ENCODE measurements around the gene RABGAP1. TPM values are rescaled to one million over a fixed set of nuclear protein-coding genes. Genes with fewer than 3 reads are reported as not detected.

RABGAP1 gene
- total RNA-seq, 4 donors from 2014 or later, result 38.3 to 78.3 (median 48.5) TPM

DNA sequence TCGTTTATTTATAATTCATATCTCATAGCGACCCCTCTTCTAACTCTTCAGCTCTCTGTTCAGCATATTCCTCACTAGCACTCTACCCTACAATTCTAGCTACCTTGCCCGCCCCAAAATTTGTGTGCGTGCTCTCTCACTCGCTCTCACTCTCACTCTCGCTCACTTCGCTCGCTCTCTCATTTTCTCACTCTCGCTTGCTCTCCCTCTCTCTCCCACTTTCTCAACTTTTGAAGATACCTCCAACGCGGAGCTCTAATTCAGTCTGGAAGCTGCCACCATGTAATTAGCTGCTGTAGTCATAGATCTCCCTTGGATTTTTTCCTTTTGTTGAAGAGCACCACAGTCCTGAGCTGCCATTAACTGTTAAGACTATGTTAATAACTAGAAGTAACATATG lies 123.1 kb downstream of the RABGAP1 start:
- TF ChIP-seq, protein P1, sequence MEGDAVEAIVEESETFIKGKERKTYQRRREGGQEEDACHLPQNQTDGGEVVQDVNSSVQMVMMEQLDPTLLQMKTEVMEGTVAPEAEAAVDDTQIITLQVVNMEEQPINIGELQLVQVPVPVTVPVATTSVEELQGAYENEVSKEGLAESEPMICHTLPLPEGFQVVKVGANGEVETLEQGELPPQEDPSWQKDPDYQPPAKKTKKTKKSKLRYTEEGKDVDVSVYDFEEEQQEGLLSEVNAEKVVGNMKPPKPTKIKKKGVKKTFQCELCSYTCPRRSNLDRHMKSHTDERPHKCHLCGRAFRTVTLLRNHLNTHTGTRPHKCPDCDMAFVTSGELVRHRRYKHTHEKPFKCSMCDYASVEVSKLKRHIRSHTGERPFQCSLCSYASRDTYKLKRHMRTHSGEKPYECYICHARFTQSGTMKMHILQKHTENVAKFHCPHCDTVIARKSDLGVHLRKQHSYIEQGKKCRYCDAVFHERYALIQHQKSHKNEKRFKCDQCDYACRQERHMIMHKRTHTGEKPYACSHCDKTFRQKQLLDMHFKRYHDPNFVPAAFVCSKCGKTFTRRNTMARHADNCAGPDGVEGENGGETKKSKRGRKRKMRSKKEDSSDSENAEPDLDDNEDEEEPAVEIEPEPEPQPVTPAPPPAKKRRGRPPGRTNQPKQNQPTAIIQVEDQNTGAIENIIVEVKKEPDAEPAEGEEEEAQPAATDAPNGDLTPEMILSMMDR (IDR thresholded peaks at IDR 0.05), result no peak
- DNase-seq (ENCODE audit: low spot score) (no peak), ATAC-seq (ENCODE audit: low FRiP score) (no peak)

GRCh38 chr9:123064716-123065115 lies 123.9 kb downstream of the RABGAP1 start:
- ATAC-seq (ENCODE audit: low FRiP score) (no peak), DNase-seq (ENCODE audit: low spot score) (no peak)
- TF ChIP-seq, protein P1 (IDR thresholded peaks at IDR 0.05), result no peak

DNA sequence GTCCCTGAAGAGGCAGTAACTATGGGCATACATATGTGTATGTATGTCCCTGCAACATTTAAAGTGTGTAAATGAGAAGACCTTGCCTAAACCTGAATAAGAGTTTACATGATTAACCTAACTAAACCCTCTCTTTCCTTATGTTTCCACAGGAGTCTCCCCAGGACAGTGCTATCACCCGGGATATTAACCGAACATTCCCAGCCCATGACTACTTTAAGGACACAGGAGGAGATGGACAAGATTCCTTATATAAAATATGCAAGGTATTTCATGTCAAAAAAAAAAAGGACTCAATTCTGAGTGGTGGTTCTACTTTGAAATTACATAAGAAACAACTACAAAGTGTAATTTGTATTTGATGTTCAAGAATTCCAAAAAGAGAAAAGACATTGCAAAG lies 124.4 kb downstream of the RABGAP1 start:
- ATAC-seq (ENCODE audit: low FRiP score) (no peak), DNase-seq (ENCODE audit: low spot score) (no peak)
- TF ChIP-seq, protein P1 (IDR thresholded peaks at IDR 0.05), result no peak

DNA sequence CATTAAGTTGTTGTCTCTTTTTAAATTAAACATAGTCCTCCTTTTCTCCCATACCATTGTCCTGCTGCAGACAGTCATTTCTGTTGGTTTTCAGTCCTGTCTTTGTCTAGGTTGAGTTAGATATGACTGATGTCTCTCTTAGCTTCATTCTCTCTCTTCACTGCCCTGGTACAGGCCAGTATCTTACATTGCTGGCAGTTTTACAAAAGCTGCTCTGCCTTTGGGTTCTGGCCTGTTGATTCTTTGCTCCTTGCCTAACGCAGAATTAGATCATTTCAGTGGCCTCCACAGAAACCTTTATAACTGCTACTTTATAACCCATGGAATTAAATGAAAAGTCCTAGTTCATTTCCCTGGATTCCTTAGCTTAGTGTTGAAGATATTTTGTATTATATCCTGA lies 126.3 kb downstream of the RABGAP1 start:
- DNase-seq (ENCODE audit: low spot score) (no peak), ATAC-seq (ENCODE audit: low FRiP score) (no peak)
- TF ChIP-seq, protein P1 (IDR thresholded peaks at IDR 0.05), result no peak

DNA sequence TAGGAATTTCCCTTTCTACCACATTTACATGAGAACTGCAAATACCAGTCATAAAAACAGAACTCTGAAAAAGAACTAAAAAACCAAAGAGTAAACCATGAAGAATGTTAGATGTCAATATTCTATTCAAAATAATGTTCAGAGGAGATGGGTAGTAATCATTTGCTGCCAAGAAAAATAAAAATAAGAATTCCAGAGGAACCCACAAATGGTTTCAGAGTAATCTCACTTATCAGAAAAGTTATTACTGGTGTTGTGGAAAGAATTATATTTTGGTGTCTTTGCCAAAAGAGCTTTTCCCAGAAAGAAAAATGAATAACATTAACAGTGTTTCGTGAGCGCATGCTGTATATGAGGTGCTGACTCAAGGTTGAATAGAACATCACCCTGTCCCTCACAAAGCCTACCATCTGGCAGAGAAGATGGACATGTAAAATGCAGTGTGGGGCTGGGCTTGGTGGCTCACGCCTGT lies 128.2 kb downstream of the RABGAP1 start:
- TF ChIP-seq, protein P1 (IDR thresholded peaks at IDR 0.05), result no peak
- DNase-seq (ENCODE audit: low spot score), result no peak
- ATAC-seq (ENCODE audit: low FRiP score), result peak; percentile 82

DNA sequence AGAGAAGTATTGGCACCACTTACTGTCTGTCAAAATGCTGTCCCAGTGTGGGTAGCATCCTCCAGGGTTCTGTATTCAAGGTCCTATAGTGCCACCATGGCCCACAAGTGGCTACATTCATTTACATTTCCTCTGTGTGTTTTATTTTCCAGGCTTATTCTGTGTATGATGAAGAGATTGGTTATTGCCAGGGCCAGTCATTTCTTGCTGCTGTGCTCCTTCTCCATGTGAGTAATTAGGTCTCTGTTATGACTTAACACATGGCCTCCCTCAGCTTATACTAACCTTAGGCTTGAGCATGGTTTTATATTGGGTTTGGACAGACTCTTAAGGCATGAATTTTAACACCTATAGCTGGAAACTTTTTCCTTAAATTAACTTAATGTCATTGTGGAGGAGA lies 129.4 kb downstream of the RABGAP1 start:
- ATAC-seq (ENCODE audit: low FRiP score) (no peak), DNase-seq (ENCODE audit: low spot score) (no peak)
- TF ChIP-seq, protein P1 (IDR thresholded peaks at IDR 0.05), result no peak

GRCh38 chr9:123072407-123072995 lies 131.7 kb downstream of the RABGAP1 start:
- no peak for DNase-seq (ENCODE audit: low spot score)
- no peak for ATAC-seq (ENCODE audit: low FRiP score)
- TF ChIP-seq, protein P1 (IDR thresholded peaks at IDR 0.05), result no peak
